ENCODE results near the gene MTERF4. TPM values are rescaled to one million over a fixed set of nuclear protein-coding genes. Genes with fewer than 3 reads are reported as not detected.

MTERF4 gene
- total RNA-seq, 4 donors from 2014 or later: 67.8 to 110 (median 91.0) TPM

GRCh38 chr2:241051578-241052487 lies 50.3 kb downstream of the MTERF4 start:
- 93 to 94% methylated on average over 16 to 18 of the region's 33 CpGs for whole genome bisulfite sequencing, 2 donors
- peaks cover 43 to 47% of the 10 kb centered on the region in 2 donors for H3K36me3 ChIP-seq

DNA sequence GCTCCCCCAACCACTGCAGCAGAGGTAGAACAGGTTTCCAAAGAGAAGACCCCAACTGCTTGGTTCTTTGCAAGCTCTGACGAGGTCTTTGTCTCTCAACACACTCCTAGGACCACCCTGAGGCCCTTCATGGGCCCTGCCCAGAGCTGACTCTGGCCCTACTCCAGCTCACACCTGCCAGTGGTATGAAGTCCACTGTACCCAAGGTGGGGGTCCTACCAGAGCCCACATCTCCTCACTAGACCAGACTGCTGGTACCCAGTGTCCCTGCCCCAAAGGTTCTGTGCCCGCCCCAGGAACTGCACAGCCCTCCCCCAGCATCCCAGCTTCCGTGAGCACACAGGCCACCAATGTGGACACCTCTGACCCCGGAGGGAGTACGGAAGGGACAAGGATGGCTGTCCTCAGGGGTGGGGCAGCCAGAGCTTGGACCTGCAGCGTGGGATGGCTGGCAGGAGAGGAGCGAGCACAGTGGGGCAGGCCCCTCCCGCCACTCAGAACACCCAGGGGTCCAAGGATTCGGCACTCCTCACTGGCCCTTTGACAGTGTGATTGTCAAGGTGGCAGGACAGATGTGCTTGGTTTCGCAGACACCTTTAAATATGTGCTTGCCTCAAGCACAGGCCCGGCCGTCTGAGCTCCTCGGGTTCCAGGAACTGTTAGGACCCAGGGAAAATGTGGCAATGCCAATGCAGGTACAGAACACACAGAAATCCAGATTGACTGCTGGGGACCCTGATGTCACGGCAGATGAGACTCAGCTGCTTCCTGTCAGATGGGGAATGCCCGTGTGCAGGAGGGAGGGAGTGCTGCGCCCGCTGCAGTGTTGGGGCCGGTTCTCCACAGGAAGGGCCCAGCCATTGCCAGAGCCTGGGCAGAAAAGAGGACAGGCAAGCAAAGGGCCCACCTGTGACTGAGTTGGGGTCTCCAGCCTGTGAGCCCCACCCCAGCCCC lies 51.2 kb downstream of the MTERF4 start:
- Histone ChIP-seq H3K4me3 (replicated peaks in 1 of 3) (no peak overlapping the region), H3K36me3 (peaks cover 43 to 47% of the 10 kb centered on the region in 2 donors), H3K27me3 (no peaks in the 10 kb centered on the region), H3K27ac (no peak overlapping the region), H3K4me1 (no peaks in the 10 kb centered on the region), H3K9me3 (no peaks in the 10 kb centered on the region)
- DNase-seq: peak in 1 of 2 donors; percentile 0
- WGBS, 2 donors: 93 to 95% methylated on average over 8 to 10 of the region's 18 CpGs
- intact Hi-C loops (cut with DNase I): no loop called here
- TF ChIP-seq POLR2A (IDR thresholded peaks at IDR 0.05) (no peak), CTCF (IDR thresholded peaks at IDR 0.05) (no peak)

More at GRCh38 chr2:241051578-241052487, 50.3 kb downstream of the MTERF4 start:
- intact Hi-C loops (cut with DNase I): no loop called here
- TF ChIP-seq CTCF (IDR thresholded peaks at IDR 0.05) (no peak), POLR2A (IDR thresholded peaks at IDR 0.05) (no peak)
- Histone ChIP-seq H3K4me3 (replicated peaks in 1 of 3) (no peak overlapping the region), H3K27me3 (no peaks in the 10 kb centered on the region), H3K4me1 (no peaks in the 10 kb centered on the region), H3K27ac (no peak overlapping the region), H3K9me3 (no peaks in the 10 kb centered on the region)
- peak in 1 of 2 donors; percentile 1 for DNase-seq

GRCh38 chr2:241049739-241050623 lies 52.1 kb downstream of the MTERF4 start:
- TF ChIP-seq CTCF (IDR thresholded peaks at IDR 0.05) (no peak), POLR2A (IDR thresholded peaks at IDR 0.05) (no peak)
- no peak overlapping the region for H3K4me3 ChIP-seq (replicated peaks in 1 of 3)
- intact Hi-C loops (cut with DNase I): no loop called here
- 73 to 77% methylated on average over 28 of the region's 38 CpGs for WGBS, 2 donors
- no peaks in the 10 kb centered on the region for H3K27me3 ChIP-seq
- no peaks in the 10 kb centered on the region for H3K4me1 ChIP-seq
- no peaks in the 10 kb centered on the region for H3K9me3 ChIP-seq
- no peak overlapping the region for H3K27ac ChIP-seq
- DNase-seq: no peak
- H3K36me3 ChIP-seq: peaks cover 45 to 47% of the 10 kb centered on the region in 2 donors

DNA sequence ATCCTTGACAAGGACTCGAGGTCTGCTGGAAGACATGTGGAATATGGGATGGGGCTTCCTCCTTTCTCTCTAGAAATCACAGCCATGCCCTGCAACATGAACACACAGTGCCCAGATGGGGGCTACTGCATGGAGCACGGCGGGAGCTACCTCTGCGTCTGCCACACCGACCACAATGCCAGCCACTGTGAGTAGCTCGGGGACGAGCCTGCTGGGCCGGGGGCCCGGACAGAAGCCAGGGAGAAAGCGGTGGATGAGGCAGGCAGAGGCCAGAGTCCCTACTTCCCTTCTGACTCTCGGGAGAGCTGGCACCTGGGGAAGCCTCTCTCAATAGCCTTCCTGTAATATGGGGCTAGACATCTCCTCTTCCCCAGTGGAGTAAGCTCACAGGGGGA lies 53.1 kb downstream of the MTERF4 start:
- peaks cover 52 to 53% of the 10 kb centered on the region in 2 donors for H3K36me3 ChIP-seq

More for the DNA sequence above, 53.1 kb downstream of the MTERF4 start:
- Histone ChIP-seq H3K4me3 (replicated peaks in 1 of 3) (no peak overlapping the region), H3K9me3 (no peaks in the 10 kb centered on the region), H3K27ac (no peak overlapping the region), H3K27me3 (no peaks in the 10 kb centered on the region), H3K4me1 (no peaks in the 10 kb centered on the region)
- intact Hi-C loops (cut with DNase I): no loop called here
- no peak for TF ChIP-seq CTCF (IDR thresholded peaks at IDR 0.05)
- TF ChIP-seq POLR2A (IDR thresholded peaks at IDR 0.05): no peak
- DNase-seq: no peak
- WGBS, 2 donors: 96 to 100% methylated on average over 6 to 11 of the region's 11 CpGs

Data from thyroid gland (tissue), 4 donors.